ENCODE measurements around the gene IRF2BPL. TPM values are rescaled to one million over a fixed set of nuclear protein-coding genes. Genes with fewer than 3 reads are reported as not detected.

Gene IRF2BPL
- total RNA-seq, 1 experiment from 2014 or later = 83.3 TPM

GRCh38 chr14:77031759-77032490 is 3.4 kb upstream of the IRF2BPL start:
- intact Hi-C loops (cut with micrococcal nuclease; ENCODE audit: unreplicated experiment) = no loop called here
- DNase-seq (ENCODE audit: low read depth, low spot score) (no peak), ATAC-seq (no peak)
- CTCF ChIA-PET = interaction anchor here (0.6 kb wide), 1 partner anchor 242 kb away, joined by 6 read pairs; no protein-coding TSS in a partner anchor
- no peaks in the 10 kb centered on the region for H3K9me3 ChIP-seq (ENCODE audit: control insufficient read depth, insufficient read depth, low read depth, low read length)
- H3K36me3 ChIP-seq (ENCODE audit: control insufficient read depth, insufficient read depth, low read length) = no peaks in the 10 kb centered on the region
- peaks cover 63% of the 10 kb centered on the region for H3K4me1 ChIP-seq (ENCODE audit: control insufficient read depth, insufficient read depth, low read length)
- no TSS peak for BruUV-seq (replicated peaks)
- H3K27me3 ChIP-seq (ENCODE audit: control insufficient read depth, insufficient read depth, low read length) = no peaks in the 10 kb centered on the region
- H3K27ac ChIP-seq (ENCODE audit: low read length) = peak overlapping the region; percentile 99
- in situ Hi-C loops (cut with HindIII; ENCODE audit: low pct_unique_long_range_greater_than_20kb, low sequenced_read_pairs) = no loop called here
- POLR2A ChIA-PET = interaction anchor here (0.6 kb wide), 1 partner anchor 126 kb away, joined by 19 read pairs; no protein-coding TSS in a partner anchor
- TF ChIP-seq SIN3A (IDR thresholded peaks at IDR 0.05; ENCODE audit: borderline replicate concordance, insufficient read depth, low read depth, low read length) (no peak), CTCF (IDR thresholded peaks at IDR 0.05) (no peak), POLR2AphosphoS5 (IDR thresholded peaks at IDR 0.05; ENCODE audit: low read depth, low read length) (no peak), REST (IDR thresholded peaks at IDR 0.05; ENCODE audit: insufficient read depth in 1 of 2, low read depth in 2 of 2, low read length in 1 of 2) (no peak), TCF7L2 (IDR thresholded peaks at IDR 0.05; ENCODE audit: low read depth, low read length) (no peak)
- peak overlapping the region in 1 of 2 experiments; percentile 61; a peak in 2 of 4 replicates for H3K4me3 ChIP-seq (ENCODE audit: low read depth in 2 of 2, low read length in 2 of 2)

GRCh38 chr14:77027538-77028383 is 747 bp downstream of the IRF2BPL start:
- Histone ChIP-seq H3K4me1 (ENCODE audit: control insufficient read depth, insufficient read depth, low read length) (peaks cover 49% of the 10 kb centered on the region), H3K9me3 (ENCODE audit: control insufficient read depth, insufficient read depth, low read depth, low read length) (no peaks in the 10 kb centered on the region), H3K36me3 (ENCODE audit: control insufficient read depth, insufficient read depth, low read length) (peaks cover 9% of the 10 kb centered on the region; the same call in 1 of the 2 replicates), H3K4me3 (ENCODE audit: low read depth in 2 of 2, low read length in 2 of 2) (peak overlapping the region; percentile 58 to 78), H3K27ac (ENCODE audit: low read length) (peak overlapping the region; percentile 81), H3K27me3 (ENCODE audit: control insufficient read depth, insufficient read depth, low read length) (no peaks in the 10 kb centered on the region)
- intact Hi-C loops (cut with micrococcal nuclease; ENCODE audit: unreplicated experiment) (loop anchor here (2.0 kb wide), 1 partner anchor 41 kb away; no protein-coding TSS in a partner anchor), in situ Hi-C loops (cut with HindIII; ENCODE audit: low pct_unique_long_range_greater_than_20kb, low sequenced_read_pairs) (no loop called here)
- DNase-seq (ENCODE audit: low read depth, low spot score) (no peak), ATAC-seq (peak; percentile 57)
- POLR2A ChIA-PET = interaction anchor here (0.6 to 1.3 kb wide), 8 partner anchors 10 to 138 kb away, joined by 3 to 11 read pairs (median 4); no protein-coding TSS in a partner anchor
- no TSS peak for BruUV-seq (replicated peaks)
- TF ChIP-seq CTCF (IDR thresholded peaks at IDR 0.05) (peak; percentile 45), SIN3A (IDR thresholded peaks at IDR 0.05; ENCODE audit: borderline replicate concordance, insufficient read depth, low read depth, low read length) (no peak), POLR2AphosphoS5 (IDR thresholded peaks at IDR 0.05; ENCODE audit: low read depth, low read length) (peak; percentile 51; the same call in 1 of the 2 replicates), REST (IDR thresholded peaks at IDR 0.05; ENCODE audit: insufficient read depth in 1 of 2, low read depth in 2 of 2, low read length in 1 of 2) (no peak)
- CTCF ChIA-PET = interaction anchor here (0.6 to 1.8 kb wide), 5 partner anchors 41 to 150 kb away, joined by 3 to 15 read pairs (median 4); no protein-coding TSS in a partner anchor

Measured in Panc1 (cell line).